K562 (cell line): Measurements from ENCODE around the gene RITA1. TPM values are rescaled to one million over a fixed set of nuclear protein-coding genes. Genes with fewer than 3 reads are reported as not detected.
A peak's percentile ranks its signal among the peaks of the same experiment; 100 is the strongest.

Experiments
- ARHGAP35 ChIP-seq: fragments of 450-650 bp; IDR thresholded peaks from 2 replicates; pipeline ENCODE4 v1.6.1; 2018; ENCODE audit not compliant: partially characterized antibody
- ARID2 ChIP-seq: fragments of 450-650 bp; IDR thresholded peaks from 2 replicates; pipeline ENCODE4 v1.6.1; 2017; ENCODE audit warnings: antibody characterized with exemption, mild to moderate bottlenecking
- BMI1 ChIP-seq: fragments of 150-350 bp; IDR thresholded peaks from 2 replicates; pipeline ENCODE4 v1.6.1; 2014; ENCODE audit warnings: low read length
- CBFA2T2 ChIP-seq: fragments of 450-650 bp; conservative IDR thresholded peaks from 2 replicates; pipeline ENCODE4 v1.6.1; 2017; ENCODE audit warnings: mild to moderate bottlenecking
- CEBPG ChIP-seq, 3 experiments: fragments of 200-800 bp in 1 of 3; sonication (Bioruptor generic) in 1 of 3; sonication (generic) in 1 of 3; formaldehyde crosslinking in 1 of 3; IDR thresholded peaks in 2 of 3; conservative IDR thresholded peaks in 1 of 3; 2 replicates each; pipeline versions ENCODE4 v1.6.1 to v1.8.0; 2016 to 2022; ENCODE audit warnings: missing compliant biosample characterization in 2 of 3, missing genetic modification characterization in 2 of 3, mild to moderate bottlenecking in 1 of 3, missing genetic modification reagents in 1 of 3
- CREM ChIP-seq: IDR thresholded peaks from 2 replicates; pipeline ENCODE4 v1.6.1; 2014; ENCODE audit warnings: antibody characterized with exemption, low read depth
- ELF2 ChIP-seq: fragments of 250-450 bp; sonication (Bioruptor Pico); IDR thresholded peaks from 2 replicates; pipeline ENCODE4 v1.5.0; 2021; ENCODE audit warnings: mild to moderate bottlenecking
- GTF2F1 ChIP-seq: IDR thresholded peaks from 2 replicates; pipeline ENCODE4 v1.6.1; 2011; ENCODE audit warnings: low read depth, low read length, improper control_type of control experiment
- KLF10 ChIP-seq: fragments of 250-450 bp; sonication (Bioruptor Pico); IDR thresholded peaks from 2 replicates; pipeline ENCODE4 v1.6.1; 2021; ENCODE audit warnings: matching md5 sums
- L3MBTL2 ChIP-seq: fragments of 450-650 bp; IDR thresholded peaks from 2 replicates; pipeline ENCODE4 v1.6.1; 2016; ENCODE audit warnings: mild to moderate bottlenecking, moderate library complexity
- MNT ChIP-seq, 2 experiments: fragments of 450-650 bp; conservative IDR thresholded peaks; 2 replicates each; pipeline ENCODE4 v1.6.1; 2017; ENCODE audit warnings: mild to moderate bottlenecking in 2 of 2, moderate library complexity in 2 of 2
- NEUROD1 ChIP-seq: fragments of 150-350 bp; IDR thresholded peaks from 2 replicates; pipeline ENCODE4 v1.6.1; 2014; ENCODE audit warnings: borderline replicate concordance, low read length, low read depth; ENCODE audit not compliant: partially characterized antibody
- PPARD ChIP-seq: fragments of 250-450 bp; sonication (Bioruptor Pico); IDR thresholded peaks from 2 replicates; pipeline ENCODE4 v1.8.0; 2022; ENCODE audit warnings: inconsistent platforms, mild to moderate bottlenecking, moderate library complexity
- THAP12 ChIP-seq: fragments of 250-450 bp; sonication (Bioruptor Pico); IDR thresholded peaks from 2 replicates; pipeline ENCODE4 v1.9.0; 2021; ENCODE audit warnings: mild to moderate bottlenecking, inconsistent platforms
- ZNF121 ChIP-seq: sonication (generic); formaldehyde crosslinking; conservative IDR thresholded peaks from 2 replicates; pipeline ENCODE4 v1.8.0; 2022; ENCODE audit warnings: missing genetic modification reagents
- ZNF263 ChIP-seq: sonication (generic); formaldehyde crosslinking; IDR thresholded peaks from 2 replicates; pipeline ENCODE4 v1.8.0; 2022; ENCODE audit warnings: mild to moderate bottlenecking, missing genetic modification reagents, borderline replicate concordance
- ZNF384 ChIP-seq: IDR thresholded peaks from 2 replicates; pipeline ENCODE4 v1.6.1; 2012; ENCODE audit warnings: low read depth, low read length, improper control_type of control experiment
- polyA plus RNA-seq, 8 experiments: library from polyadenylated mRNA; depleted of rRNA in 4 of 8; stranded (reverse) in 5 of 8; unstranded in 3 of 8; fragments of >200 nt; fragmentation: Nextera tagmentation in 2 of 8; fragmentation: Illumina TruSeq in 1 of 8; extraction: Ambion mirVana in 2 of 8; extraction: Trizol in 1 of 8; gene quantifications; 2 replicates each; pipeline versions ENCODE4 v1.2.1 to v1.2.3, GENCODE V29; 2011 to 2014; ENCODE audit warnings: inconsistent platforms in 1 of 8, missing spikeins in 1 of 8
- total RNA-seq, 7 experiments: library from RNA; depleted of rRNA in 6 of 7; stranded (reverse); fragments of >200 nt in 6 of 7; fragmentation: Illumina TruSeq in 2 of 7; extraction: Trizol in 2 of 7; gene quantifications; 2 replicates each; pipeline versions ENCODE4 v1.2.1 to v1.2.3, GENCODE V29; 2011 to 2021; ENCODE audit warnings: low replicate concordance in 1 of 7
- TF ChIP-seq, protein P1 (sequence below), 2 experiments: fragments of 450-650 bp; IDR thresholded peaks; 2 replicates each; pipeline ENCODE4 v1.6.1; 2018; ENCODE audit warnings: mild to moderate bottlenecking in 2 of 2, low read depth in 1 of 2; ENCODE audit not compliant: partially characterized antibody in 2 of 2
- TF ChIP-seq, protein P2 (sequence below): fragments of 200-800 bp; sonication (Bioruptor generic); IDR thresholded peaks from 2 replicates; pipeline ENCODE4 v1.6.1; 2017; ENCODE audit warnings: missing genetic modification characterization, missing compliant biosample characterization

The RITA1 gene
- total and polyA plus RNA-seq, 9 of the 15 experiments (the other 6 are each of a cell fraction or from before 2014, with no cell fraction given), result 2.8 to 40.4 (median 18.0) TPM

DNA sequence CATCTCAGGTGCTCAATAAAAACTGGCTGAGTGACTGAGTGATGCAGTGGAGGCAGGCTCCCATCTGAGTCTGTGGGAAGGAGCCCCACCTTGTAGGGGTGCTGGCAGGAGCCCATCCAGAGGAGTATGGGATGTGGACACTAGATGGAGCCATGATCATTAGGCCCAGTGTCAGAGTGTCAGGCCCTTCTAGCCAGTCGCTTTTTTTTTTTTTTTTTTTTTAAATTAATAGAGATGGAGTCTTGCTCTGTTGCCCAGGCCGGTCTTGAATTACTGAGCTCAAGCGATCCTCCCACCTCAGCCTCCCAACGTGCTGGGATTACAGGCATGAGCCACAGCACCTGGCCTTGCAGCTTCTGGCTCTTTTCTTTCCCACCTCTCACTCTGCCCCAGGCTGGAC is 11.5 kb downstream of the RITA1 start (continued):
- peak; percentile 34; the same call in 1 of the 2 replicates for TF ChIP-seq ARID2
- TF ChIP-seq CREM, result peak; percentile 47; the same call in 1 of the 2 replicates
- TF ChIP-seq KLF10 (CRISPR knock-in tag), result no peak
- TF ChIP-seq CEBPG (CRISPR knock-in tag; IDR thresholded peaks at IDR 0.05), result no peak
- no peak for TF ChIP-seq CEBPG (tag; conservative IDR thresholded peaks at IDR 0.05 in 1 of 2, IDR thresholded peaks at IDR 0.05 in 1 of 2)
- no peak for TF ChIP-seq MNT (conservative IDR thresholded peaks at IDR 0.05)
- TF ChIP-seq ZNF384, result peak; percentile 99
- TF ChIP-seq BMI1, result no peak
- TF ChIP-seq THAP12, result 0 out of 2 replicates have a peak, but pooled peaks have one; percentile 22
- no peak for TF ChIP-seq NEUROD1
- no peak for TF ChIP-seq L3MBTL2
- TF ChIP-seq ELF2 (CRISPR knock-in tag), result no peak
- TF ChIP-seq GTF2F1, result no peak
- no peak for TF ChIP-seq CBFA2T2
- TF ChIP-seq, protein P1, sequence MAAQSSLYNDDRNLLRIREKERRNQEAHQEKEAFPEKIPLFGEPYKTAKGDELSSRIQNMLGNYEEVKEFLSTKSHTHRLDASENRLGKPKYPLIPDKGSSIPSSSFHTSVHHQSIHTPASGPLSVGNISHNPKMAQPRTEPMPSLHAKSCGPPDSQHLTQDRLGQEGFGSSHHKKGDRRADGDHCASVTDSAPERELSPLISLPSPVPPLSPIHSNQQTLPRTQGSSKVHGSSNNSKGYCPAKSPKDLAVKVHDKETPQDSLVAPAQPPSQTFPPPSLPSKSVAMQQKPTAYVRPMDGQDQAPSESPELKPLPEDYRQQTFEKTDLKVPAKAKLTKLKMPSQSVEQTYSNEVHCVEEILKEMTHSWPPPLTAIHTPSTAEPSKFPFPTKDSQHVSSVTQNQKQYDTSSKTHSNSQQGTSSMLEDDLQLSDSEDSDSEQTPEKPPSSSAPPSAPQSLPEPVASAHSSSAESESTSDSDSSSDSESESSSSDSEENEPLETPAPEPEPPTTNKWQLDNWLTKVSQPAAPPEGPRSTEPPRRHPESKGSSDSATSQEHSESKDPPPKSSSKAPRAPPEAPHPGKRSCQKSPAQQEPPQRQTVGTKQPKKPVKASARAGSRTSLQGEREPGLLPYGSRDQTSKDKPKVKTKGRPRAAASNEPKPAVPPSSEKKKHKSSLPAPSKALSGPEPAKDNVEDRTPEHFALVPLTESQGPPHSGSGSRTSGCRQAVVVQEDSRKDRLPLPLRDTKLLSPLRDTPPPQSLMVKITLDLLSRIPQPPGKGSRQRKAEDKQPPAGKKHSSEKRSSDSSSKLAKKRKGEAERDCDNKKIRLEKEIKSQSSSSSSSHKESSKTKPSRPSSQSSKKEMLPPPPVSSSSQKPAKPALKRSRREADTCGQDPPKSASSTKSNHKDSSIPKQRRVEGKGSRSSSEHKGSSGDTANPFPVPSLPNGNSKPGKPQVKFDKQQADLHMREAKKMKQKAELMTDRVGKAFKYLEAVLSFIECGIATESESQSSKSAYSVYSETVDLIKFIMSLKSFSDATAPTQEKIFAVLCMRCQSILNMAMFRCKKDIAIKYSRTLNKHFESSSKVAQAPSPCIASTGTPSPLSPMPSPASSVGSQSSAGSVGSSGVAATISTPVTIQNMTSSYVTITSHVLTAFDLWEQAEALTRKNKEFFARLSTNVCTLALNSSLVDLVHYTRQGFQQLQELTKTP (IDR thresholded peaks at IDR 0.05; ENCODE audit: low read depth in 1 of 2, partially characterized antibody in 2 of 2), result peak in 1 of 2 experiments; percentile 26
- peak; percentile 29; the same call in 1 of the 2 replicates for TF ChIP-seq ZNF263 (CRISPR knock-in tag)
- TF ChIP-seq ZNF121, result 0 out of 2 replicates have a peak, but pooled peaks have one; percentile 51
- TF ChIP-seq PPARD (CRISPR knock-in tag), result no peak
- TF ChIP-seq ARHGAP35, result no peak
- TF ChIP-seq, protein P2, sequence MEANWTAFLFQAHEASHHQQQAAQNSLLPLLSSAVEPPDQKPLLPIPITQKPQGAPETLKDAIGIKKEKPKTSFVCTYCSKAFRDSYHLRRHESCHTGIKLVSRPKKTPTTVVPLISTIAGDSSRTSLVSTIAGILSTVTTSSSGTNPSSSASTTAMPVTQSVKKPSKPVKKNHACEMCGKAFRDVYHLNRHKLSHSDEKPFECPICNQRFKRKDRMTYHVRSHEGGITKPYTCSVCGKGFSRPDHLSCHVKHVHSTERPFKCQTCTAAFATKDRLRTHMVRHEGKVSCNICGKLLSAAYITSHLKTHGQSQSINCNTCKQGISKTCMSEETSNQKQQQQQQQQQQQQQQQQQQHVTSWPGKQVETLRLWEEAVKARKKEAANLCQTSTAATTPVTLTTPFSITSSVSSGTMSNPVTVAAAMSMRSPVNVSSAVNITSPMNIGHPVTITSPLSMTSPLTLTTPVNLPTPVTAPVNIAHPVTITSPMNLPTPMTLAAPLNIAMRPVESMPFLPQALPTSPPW (CRISPR knock-in tag), result peak; percentile 43
